G401 (cell line): Measurements from ENCODE around the gene MAML2. TPM values are rescaled to one million over a fixed set of nuclear protein-coding genes. Genes with fewer than 3 reads are reported as not detected.
"Not testable (repeated sequence)": the region's sequence is repeated elsewhere in the genome, so short reads cannot be mapped to it uniquely, and the experiment has no call there.

Experiments
- DNase-seq: peaks from one replicate; pipeline ENCODE4 v3.0.0-alpha.2; 2015; ENCODE audit warnings: low spot score
- in situ Hi-C: cut with HindIII; loops from 2 replicates; pipeline ENCODE4 v1.10.0; 2016; ENCODE audit warnings: low sequenced_read_pairs, mixed read lengths
- total RNA-seq: library from RNA; depleted of rRNA; stranded (reverse); fragments of >200 nt; shearing (Covaris generic); gene quantifications from 2 replicates; pipeline ENCODE4 v1.2.3, GENCODE V29; 2014

The MAML2 gene
- total RNA-seq, 1 experiment from 2014 or later: not detected

DNA sequence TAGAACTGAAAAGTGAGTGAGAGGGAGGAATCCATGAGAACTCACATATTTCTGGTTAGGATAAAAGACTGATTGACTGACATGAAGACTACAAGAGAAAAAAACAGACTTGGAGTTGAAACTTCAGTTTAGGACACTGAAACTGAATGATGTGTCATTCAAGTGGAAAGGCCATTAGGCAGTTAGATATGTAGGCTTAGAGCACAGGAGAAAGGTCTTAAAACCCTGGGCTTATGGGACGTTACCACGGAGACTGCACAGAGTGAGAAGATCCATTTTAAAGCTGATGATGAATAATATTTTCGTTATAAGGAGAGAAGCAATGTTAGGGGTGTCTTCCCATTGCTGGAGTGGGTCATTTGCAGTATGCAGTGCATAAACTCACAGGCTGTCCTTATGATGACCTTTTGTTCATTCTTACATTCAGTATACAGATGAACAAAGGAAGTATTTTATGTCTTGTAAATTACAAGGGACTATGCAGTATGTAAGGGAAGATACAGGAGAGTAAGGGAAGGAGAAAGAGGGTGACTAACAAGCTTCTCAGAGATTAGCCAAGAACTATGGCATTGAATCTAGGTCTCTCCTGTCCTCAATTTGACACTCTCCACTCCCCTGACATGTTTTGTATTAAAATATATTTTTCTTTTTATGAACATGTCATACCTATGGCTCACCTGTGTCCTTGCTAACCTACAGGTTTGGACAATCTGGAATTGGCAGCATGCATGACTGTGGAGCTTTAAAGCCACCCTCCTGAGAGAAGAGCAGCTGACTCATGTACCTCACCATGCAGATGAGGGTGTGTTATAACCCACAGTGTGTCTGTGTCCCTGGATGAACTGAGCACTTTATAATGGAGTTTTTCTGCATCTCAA lies 63.7 kb downstream of the MAML2 start:
- in situ Hi-C loops: no loop called here
- DNase-seq: no peak

DNA sequence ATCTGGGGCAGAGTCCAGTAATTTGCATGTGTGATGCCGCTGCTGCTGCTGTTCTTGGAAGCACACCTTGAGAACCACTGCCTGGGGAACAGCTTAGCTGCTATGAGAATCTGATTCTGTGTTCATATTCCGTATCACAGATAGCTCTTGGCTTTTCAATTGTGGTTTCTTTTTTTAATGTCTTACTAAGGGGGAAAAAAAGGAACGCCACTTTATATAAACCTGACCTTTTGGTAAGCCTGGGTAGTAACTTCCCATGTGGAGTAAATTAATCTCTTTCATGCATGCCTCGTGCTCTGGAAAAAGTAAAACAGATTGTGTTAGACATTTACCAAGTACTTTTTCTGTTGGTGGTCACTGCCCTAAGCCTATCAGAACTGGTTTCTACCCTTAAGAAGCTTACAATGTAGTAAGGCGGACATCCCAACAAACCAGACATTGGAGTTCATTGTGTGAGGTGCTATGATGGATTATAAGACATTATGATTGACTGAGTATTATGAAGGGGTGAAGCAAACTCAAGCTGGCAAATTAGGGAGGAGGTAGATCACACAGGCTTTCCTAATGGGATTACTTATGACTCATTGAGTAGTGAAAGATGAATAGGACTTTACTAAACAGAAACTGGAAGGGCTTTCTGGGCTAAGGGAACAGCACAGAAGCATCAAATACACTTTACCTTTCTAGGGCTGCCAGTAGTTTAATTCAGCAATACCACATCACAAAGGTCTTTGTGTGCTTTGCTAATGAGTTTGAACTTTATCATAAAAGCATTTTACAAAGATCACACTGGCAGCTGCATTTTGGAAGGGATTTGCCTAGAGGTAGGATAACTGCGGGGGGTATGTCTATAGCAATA lies 64.7 kb downstream of the MAML2 start:
- no peak for DNase-seq
- in situ Hi-C loops: no loop called here

DNA sequence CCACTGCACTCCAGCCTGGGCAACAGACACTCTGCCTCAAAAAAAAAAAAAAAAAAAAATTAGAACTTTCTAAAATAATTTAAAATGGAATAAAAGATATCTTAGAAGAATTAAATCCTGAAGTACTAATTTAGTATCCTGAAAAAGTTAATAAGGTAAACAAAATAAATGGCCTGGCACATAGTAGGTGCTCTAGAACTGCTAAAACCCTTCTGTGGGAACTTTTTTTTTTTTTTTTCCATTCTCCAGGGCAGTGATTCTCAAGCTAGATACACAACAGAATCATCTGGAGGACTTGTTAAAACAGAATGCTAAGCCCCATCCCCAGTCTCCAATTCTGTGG lies 65.3 kb downstream of the MAML2 start:
- in situ Hi-C loops: no loop called here
- no peak for DNase-seq

DNA sequence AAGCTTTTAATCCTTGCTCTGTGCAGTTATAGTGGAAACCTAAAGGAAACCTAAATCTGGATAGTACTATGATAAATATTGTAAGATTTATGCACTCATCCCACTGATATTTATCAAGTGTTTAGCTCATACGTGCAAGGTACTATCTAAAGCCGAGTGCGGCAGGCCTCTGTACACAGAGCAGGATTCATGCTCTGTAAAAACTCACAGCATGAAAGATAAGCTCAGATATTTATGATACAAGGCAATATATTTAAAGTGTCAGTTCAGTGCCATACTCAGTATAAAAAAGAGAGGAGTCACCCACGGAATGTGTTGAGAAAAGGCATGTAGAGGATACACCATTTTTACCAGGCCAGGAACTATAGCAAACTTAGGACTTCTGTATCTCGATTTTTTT lies 66.2 kb downstream of the MAML2 start:
- no peak for DNase-seq
- in situ Hi-C loops: no loop called here

DNA sequence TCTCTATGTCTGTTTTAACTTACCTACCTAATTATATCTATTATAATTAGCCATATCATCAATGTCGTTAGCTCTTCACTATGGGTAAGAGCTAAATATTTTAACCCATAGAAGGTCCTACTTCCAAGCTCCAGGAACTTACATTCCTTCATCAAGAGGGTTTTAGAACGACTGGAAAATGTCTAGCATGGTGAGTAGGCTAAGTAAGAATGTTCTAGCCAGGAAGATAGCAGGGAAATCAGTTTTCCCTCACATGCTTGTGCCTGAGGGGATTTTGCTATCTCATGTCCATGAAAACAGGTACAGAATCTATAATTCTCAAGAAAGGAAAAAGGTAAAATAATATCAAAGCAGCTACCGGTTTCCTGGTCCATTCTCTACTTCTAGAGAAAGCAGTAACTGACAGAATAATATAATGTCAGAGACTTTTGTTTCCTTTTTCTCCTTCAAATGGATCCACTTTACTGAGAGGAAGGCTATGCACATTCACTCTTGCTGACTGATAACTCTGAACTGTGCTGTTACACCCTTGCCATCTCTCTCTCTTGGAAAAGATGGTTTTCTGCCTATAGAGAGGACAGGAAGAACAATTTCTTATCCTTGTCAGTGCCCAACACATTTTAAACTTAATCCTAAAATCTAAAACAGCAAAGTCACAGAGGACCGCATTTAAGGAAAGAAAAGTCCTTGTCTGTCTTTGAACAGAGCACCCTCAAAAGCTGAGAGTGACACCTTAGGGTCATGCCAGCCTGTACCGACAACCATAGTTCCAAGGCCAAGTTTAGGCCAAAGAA lies 67.0 kb downstream of the MAML2 start:
- DNase-seq: no peak
- in situ Hi-C loops: no loop called here

DNA sequence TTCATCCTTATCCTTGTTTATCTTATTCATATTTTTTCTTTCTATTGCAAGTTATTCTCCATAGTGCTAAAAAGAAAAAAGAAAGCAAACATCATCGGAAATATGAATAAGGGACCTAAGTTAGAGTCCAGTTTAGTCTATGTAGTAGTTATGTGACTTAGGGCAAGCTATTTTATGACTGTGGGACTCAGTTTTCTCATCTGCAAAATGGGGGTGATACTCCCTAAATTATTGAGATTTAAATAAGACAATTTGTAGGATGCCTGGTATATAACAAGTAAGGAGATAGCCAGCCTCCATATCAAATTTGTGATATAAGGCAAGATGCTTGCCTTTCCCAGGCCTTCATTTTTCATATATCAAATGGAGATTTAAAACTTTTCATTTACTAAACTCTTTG lies 69.5 kb downstream of the MAML2 start:
- DNase-seq: no peak
- in situ Hi-C loops: no loop called here

DNA sequence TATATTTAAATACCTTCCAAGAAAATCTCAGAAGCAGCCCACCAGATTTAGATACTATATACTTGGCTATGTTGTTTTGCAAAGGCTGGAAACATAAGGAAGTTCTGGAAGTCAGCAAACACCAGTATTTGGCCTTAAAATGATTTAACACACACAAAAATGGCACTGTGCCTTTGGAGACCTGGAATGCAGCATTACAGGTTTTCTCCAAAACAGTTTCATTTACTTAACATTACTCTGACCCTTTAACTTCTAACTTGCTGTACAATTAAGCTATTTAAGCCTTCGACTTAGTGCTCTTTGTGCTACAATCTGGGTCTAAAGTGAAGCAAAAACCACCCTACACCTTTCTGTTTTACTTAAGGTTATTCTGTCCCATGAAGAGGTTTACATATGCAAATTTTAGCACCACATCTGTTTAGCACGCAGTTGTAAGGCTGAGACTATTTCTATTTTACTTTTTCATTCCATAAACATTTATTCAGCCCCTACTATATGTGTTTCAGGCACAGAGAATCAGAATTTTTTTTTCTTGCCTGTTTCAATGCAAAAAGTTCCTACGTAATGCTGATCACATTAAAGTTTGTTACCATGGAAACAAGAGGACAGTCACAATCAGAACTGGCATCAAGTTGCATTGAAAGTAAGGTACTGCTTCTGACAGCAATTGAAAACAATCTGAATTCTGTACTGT lies 70.3 kb downstream of the MAML2 start:
- DNase-seq: no peak
- in situ Hi-C loops: no loop called here

DNA sequence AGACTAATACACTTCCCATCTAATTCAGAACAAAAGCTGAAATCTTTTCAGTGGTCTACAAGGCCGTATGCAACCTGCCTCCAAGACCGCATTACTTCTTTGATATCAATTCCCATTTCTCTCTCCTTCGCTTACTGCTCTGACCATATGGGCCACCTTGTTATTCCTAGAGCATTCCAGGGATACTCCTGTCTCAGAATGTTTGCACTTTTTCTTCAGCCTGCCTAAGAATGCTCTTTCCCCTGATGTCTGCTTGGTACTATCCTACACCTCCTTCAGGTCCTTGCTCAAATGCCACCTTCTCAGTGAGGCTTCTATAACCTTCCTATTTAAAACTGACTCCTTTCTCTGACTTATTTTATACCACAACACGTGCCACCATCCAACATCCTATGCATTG lies 71.2 kb downstream of the MAML2 start:
- in situ Hi-C loops: no loop called here
- DNase-seq: no peak

DNA sequence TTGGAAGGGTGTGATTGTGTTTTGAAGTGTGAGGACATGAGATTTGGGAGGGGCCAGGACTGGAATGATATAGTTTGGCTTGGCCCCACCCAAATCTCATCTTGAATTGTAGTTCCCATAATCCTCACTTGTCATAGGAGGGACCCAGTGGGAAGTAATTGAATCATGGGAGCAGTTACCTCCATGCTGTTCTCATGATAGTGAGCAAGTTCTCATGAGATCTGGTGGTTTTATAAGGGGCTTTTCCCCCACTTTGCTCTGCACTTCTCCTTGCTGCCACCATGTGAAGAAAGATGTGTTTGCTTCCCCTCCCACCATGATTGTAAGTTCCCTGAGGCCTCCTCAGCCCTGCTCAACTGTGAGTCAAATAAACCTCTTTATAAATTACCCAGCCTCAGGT lies 71.6 kb downstream of the MAML2 start:
- DNase-seq, in situ Hi-C loops: not testable (repeated sequence)

DNA sequence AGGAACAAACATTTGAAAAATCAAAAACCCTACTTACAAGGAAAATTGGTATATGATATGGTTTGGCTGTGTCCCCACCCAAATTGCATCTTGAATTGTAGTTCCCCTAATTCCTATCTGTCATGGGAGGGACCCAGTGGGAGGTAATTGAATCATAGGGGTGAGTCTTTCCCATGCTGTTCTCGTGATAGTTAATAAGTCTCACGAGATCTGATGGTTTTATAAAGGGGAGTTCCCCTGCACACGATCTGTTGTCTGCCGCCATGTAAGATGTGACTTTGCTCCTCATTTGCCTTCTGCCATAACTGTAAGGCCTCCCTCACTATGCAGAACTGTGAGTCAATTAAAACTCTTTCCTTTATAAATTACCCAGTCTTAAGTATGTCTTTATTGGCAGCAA lies 74.5 kb downstream of the MAML2 start:
- DNase-seq, in situ Hi-C loops: not testable (repeated sequence)

DNA sequence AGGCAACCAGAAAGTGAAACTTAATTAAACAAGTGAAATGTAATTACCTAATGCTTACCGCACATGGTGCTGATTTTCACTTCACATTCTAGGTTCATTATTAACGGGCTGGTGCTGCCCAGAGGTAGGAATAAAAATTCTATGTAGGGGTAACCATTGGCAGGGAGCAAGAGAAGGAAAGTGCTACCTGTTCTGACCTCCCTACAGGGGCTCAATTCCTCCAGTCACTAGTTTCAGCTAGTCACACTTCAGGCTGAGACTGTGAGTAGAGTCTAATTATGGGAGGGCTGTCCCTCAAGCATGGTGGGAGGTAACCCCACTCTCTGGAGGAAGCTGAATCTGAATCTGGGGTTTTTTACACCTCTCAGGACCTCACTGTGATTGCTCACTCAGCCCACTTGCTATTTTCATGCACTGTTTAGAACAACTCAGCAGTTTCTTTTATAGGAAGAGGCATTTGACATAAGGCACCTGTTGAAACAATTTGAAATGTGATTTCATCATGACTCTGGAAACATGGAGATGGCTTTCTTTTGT lies 75.4 kb downstream of the MAML2 start:
- in situ Hi-C loops: no loop called here
- no peak for DNase-seq

DNA sequence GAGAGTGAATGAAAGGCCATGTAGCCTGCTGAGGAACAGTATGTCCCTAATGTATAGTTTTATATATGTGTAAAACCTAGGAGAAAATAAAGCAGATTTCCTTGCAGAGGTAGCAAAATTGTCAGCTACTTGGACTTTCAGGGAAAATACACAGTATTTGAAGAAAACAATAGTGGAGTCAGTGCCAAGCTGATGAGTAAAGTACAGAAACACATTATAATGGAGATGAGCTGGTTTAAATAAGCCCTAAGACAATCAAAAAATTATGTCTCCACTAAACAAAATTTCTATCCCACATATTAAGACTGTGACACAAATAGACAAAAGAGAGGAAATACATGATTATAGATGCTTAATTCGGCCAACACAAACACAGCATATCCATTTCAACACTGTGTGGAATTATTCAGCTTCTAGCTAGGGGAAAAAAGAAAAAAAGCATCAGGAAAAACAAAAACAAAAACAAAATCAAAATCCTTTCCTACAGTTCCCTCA lies 75.9 kb downstream of the MAML2 start:
- in situ Hi-C loops: no loop called here
- DNase-seq: no peak

DNA sequence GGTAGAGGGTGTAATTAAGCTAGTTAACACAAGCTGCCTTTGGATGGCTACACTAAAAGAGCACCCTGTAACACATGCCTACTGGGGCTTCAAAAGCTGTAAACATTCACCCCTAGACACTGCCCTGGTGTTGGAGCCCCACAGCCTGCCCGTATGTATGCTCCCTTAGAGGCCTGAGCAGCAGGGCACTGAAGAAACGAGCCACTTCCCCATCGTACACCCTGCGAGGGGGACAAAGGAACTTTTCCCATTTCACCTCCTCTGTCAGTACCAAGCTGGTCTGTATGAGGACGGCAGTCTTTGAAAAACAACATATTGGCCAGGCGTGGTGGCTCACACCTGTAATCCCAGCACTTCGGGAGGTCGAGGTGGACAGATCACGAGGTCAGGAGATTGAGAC lies 77.0 kb downstream of the MAML2 start:
- in situ Hi-C loops: no loop called here
- DNase-seq: no peak

DNA sequence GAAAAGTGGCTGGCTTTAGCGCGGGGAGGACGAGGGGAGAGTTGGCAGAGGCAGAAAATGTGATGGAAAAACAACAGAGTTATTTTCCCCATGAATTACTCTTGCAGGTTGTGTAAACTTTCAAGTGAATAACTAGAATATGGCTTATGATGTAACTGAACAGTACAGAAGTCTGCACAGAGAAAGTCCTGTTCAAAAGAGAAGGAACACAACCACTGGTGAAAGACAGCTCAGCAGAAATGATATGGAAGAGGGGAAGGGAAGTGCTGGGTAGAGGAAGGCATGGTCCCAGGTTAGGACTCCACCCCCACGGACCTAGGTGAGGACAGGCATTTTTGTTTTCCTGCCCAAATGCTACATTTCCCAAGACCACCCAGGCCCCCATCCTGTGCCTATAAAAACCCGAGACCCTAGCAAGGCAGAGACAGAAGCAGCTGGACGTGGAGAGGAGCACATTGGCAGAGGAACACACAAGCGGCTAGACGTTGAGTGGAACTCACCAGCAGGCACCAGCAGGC lies 77.7 kb downstream of the MAML2 start:
- no peak for DNase-seq
- in situ Hi-C loops: no loop called here

DNA sequence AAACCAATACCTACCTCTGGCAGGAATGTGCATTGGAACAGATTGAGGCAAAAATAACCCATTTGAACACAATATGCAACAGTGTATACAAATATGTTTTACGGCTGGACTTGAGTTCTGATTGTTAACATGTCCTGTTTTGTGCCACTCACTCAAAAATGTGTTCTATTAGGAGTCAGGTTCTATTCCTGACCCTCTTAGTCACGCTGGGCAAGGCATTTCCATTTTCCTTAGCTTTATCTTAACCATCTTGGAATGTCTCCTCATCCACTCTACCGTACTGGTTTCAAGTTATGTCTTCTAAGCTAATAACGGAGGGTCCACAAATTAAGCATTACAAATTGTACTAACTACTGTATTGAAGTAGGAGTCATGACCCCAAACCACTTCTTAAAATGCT lies 78.6 kb downstream of the MAML2 start:
- in situ Hi-C loops: no loop called here
- no peak for DNase-seq

DNA sequence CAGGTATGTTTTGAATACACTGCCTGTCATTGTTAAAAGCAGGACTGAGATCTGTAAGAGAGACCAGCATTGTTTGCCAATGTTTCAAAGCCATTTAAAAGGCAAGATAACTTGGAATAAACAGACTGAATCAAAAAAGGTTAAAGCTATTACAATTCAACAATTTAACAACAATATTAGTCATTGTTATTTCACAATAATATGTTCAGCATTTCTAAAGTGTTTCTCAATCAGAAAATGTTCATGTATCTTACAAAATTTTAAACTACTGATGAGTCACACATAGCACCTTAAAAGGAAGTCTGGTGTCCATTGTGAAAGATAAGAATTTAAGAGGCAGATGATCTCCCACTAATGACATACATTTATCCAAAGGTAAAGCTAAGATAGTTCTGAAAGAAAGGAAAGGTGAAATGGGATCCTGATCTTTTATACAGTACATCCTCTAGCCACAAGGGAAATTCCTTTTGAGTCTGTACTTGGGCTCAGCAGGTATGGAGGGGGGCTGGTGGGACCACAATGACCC lies 79.7 kb downstream of the MAML2 start:
- in situ Hi-C loops: no loop called here
- no peak for DNase-seq

DNA sequence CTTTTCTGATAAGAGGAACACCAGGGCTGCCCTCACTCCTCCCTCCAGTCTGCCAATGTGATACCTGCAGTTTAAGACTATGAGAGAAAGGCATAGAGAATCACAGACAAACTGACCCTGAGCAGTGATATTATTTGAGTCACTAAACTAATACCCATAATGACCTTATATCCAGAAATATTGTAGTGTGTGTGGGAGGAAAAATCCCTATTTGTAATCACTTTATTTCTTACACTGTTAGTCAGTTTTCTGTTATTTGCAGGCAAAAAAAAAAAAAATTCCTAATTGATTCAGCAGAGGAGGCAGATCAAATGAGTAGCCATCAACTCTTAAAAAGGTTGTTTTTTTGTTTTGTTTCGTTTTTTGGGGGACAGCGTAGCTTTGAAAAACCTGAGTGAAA lies 82.5 kb downstream of the MAML2 start:
- no peak for DNase-seq
- in situ Hi-C loops: no loop called here

DNA sequence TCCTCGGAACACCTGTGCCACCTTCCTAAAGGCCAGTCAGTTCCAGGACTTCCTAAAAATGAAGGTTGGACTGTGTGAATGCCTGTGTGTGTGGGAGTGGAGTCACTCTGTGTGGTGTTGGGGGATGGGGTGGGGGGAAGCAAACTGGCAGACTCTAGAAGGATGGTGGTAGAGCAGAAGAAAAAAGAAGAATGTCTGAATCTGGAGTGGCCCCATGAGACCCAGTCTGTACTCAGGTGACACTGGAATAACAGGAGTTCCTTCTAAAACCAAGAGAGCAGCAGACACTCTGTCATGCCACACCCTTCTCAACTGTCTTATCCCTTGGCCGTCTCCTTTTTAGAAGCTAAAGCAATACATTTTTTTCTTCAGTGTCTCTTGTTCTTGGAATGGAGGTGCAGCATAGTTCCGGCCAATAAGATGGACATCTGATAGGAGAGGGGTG lies 82.9 kb downstream of the MAML2 start:
- DNase-seq: no peak
- in situ Hi-C loops: no loop called here
